HUES64 (cell line): Measurements from ENCODE around the gene OR5C1.
"Not testable (repeated sequence)": the region's sequence is repeated elsewhere in the genome, so short reads cannot be mapped to it uniquely, and the experiment has no call there.

Experiments
- H3K27ac ChIP-seq: 2 replicates; pipeline ENCODE4 v1.7.0; 2013; ENCODE audit warnings: low read depth, low read length, inconsistent platforms
- H3K27me3 ChIP-seq: 2 replicates; pipeline ENCODE4 v1.6.1; 2013; ENCODE audit warnings: mild to moderate bottlenecking, low read length; ENCODE audit not compliant: insufficient read depth
- H3K36me3 ChIP-seq: 2 replicates; pipeline ENCODE4 v1.6.1; 2013; ENCODE audit warnings: mild to moderate bottlenecking, low read length; ENCODE audit not compliant: insufficient read depth
- H3K4me1 ChIP-seq: 2 replicates; pipeline ENCODE4 v1.6.1; 2013; ENCODE audit warnings: mild to moderate bottlenecking, low read length, moderate library complexity; ENCODE audit not compliant: insufficient read depth
- H3K4me3 ChIP-seq: 2 replicates; pipeline ENCODE4 v1.5.1; 2013; ENCODE audit warnings: mild to moderate bottlenecking, low read length, moderate library complexity
- H3K9ac ChIP-seq: 2 replicates; pipeline ENCODE4 v1.6.1; 2013; ENCODE audit warnings: mild to moderate bottlenecking, low read depth, low read length
- H3K9me3 ChIP-seq: 2 replicates; pipeline ENCODE4 v1.6.1; 2013; ENCODE audit warnings: low read depth, low read length; ENCODE audit not compliant: insufficient read depth
- WGBS: fragments of 150-250, 120-280 bp; methylation state at CpG from one replicate; pipeline ENCODE4 v1.1.7; 2013; ENCODE audit warnings: missing lambda C conversion rate; 5-methylcytosine and 5-hydroxymethylcytosine counted together

OR5C1 gene

GRCh38 chr9:122789256-122790046 lies 718 bp downstream of the OR5C1 start:
- H3K9me3 ChIP-seq = 0 out of 2 replicates have a peak, but pooled peaks cover 5% of the 10 kb centered on the region
- H3K27me3 ChIP-seq = no peaks in the 10 kb centered on the region
- no peak overlapping the region for H3K9ac ChIP-seq
- no peaks in the 10 kb centered on the region for H3K4me1 ChIP-seq
- H3K36me3 ChIP-seq = no peaks in the 10 kb centered on the region
- H3K27ac ChIP-seq = no peak overlapping the region
- 94% methylated on average over 28 of the region's 28 CpGs for WGBS
- H3K4me3 ChIP-seq = no peak overlapping the region

GRCh38 chr9:122791872-122792669 lies 3.3 kb downstream of the OR5C1 start:
- no peak overlapping the region for H3K4me3 ChIP-seq
- 0 out of 2 replicates have a peak, but pooled peaks cover 5% of the 10 kb centered on the region for H3K9me3 ChIP-seq
- no peaks in the 10 kb centered on the region for H3K4me1 ChIP-seq
- WGBS = 85% methylated on average over 3 of the region's 5 CpGs
- no peak overlapping the region for H3K9ac ChIP-seq
- no peaks in the 10 kb centered on the region for H3K27me3 ChIP-seq
- H3K36me3 ChIP-seq = no peaks in the 10 kb centered on the region
- no peak overlapping the region for H3K27ac ChIP-seq

GRCh38 chr9:122797316-122798063 lies 8.8 kb downstream of the OR5C1 start:
- H3K9ac ChIP-seq = no peak overlapping the region
- 86% methylated on average over 6 of the region's 6 CpGs for WGBS
- H3K4me3 ChIP-seq = no peak overlapping the region
- H3K27ac ChIP-seq = no peak overlapping the region
- no peaks in the 10 kb centered on the region for H3K27me3 ChIP-seq
- H3K36me3 ChIP-seq = no peaks in the 10 kb centered on the region
- 0 out of 2 replicates have a peak, but pooled peaks cover 5% of the 10 kb centered on the region for H3K9me3 ChIP-seq
- no peaks in the 10 kb centered on the region for H3K4me1 ChIP-seq

- Histone ChIP-seq H3K4me3 (no peak within 1 kb of the TSS), H3K27ac (no peak within 1 kb of the TSS), H3K9ac (no peak within 1 kb of the TSS), H3K9me3 (no peaks in the 10 kb centered on the region), H3K36me3 (no peaks in the 10 kb centered on the region), H3K27me3 (no peaks in the 10 kb centered on the region), H3K4me1 (no peaks in the 10 kb centered on the region)
- whole genome bisulfite sequencing = 93% methylated on average over 30 of the region's 30 CpGs
Measured at GRCh38 chr9:122800066-122801060, 11.6 kb downstream of the OR5C1 start, which contains the start of gene OR1K1. Gene OR1K1 (plus strand): TSS chr9:122800123. CDS start chr9:122800123, 0 bp downstream.

GRCh38 chr9:122806661-122807060 lies 17.9 kb downstream of the OR5C1 start:
- H3K9ac ChIP-seq = no peak overlapping the region
- WGBS = 91% methylated on average over 4 of the region's 4 CpGs
- no peak overlapping the region for H3K27ac ChIP-seq

GRCh38 chr9:122807271-122807900 lies 18.7 kb downstream of the OR5C1 start:
- Histone ChIP-seq H3K4me3 (no peak overlapping the region), H3K27ac (no peak overlapping the region), H3K4me1 (0 out of 2 replicates have a peak, but pooled peaks cover 7% of the 10 kb centered on the region), H3K9me3 (no peaks in the 10 kb centered on the region), H3K9ac (no peak overlapping the region), H3K27me3 (no peaks in the 10 kb centered on the region), H3K36me3 (no peaks in the 10 kb centered on the region)
- 85% methylated on average over 1 of the region's 1 CpG for WGBS

More at GRCh38 chr9:122806661-122807060, 17.9 kb downstream of the OR5C1 start:
- H3K27me3 ChIP-seq = no peaks in the 10 kb centered on the region
- 0 out of 2 replicates have a peak, but pooled peaks cover 7% of the 10 kb centered on the region for H3K4me1 ChIP-seq
- H3K36me3 ChIP-seq = no peaks in the 10 kb centered on the region
- H3K9me3 ChIP-seq = no peaks in the 10 kb centered on the region
- H3K4me3 ChIP-seq = no peak overlapping the region

GRCh38 chr9:122808141-122808540 lies 19.4 kb downstream of the OR5C1 start:
- Histone ChIP-seq H3K9me3 (no peaks in the 10 kb centered on the region), H3K9ac (no peak overlapping the region), H3K27me3 (no peaks in the 10 kb centered on the region), H3K36me3 (no peaks in the 10 kb centered on the region), H3K27ac (no peak overlapping the region), H3K4me1 (0 out of 2 replicates have a peak, but pooled peaks cover 7% of the 10 kb centered on the region), H3K4me3 (no peak overlapping the region)
- WGBS = over 99% methylated on average over 3 of the region's 3 CpGs

GRCh38 chr9:122809261-122809660 lies 20.5 kb downstream of the OR5C1 start:
- not testable (repeated sequence) for H3K27ac ChIP-seq, H3K4me1 ChIP-seq, H3K36me3 ChIP-seq, H3K4me3 ChIP-seq, H3K9me3 ChIP-seq, H3K27me3 ChIP-seq, H3K9ac ChIP-seq
- 91% methylated on average over 7 of the region's 7 CpGs for WGBS

- H3K36me3 ChIP-seq = no peaks in the 10 kb centered on the region; the same call in 1 of the 2 replicates
- H3K4me3 ChIP-seq = no peak overlapping the region
- no peak overlapping the region for H3K9ac ChIP-seq
- H3K27ac ChIP-seq = no peak overlapping the region
- WGBS = 9% methylated on average over 8 of the region's 8 CpGs
- no peaks in the 10 kb centered on the region for H3K27me3 ChIP-seq
- H3K4me1 ChIP-seq = 0 out of 2 replicates have a peak, but pooled peaks cover 7% of the 10 kb centered on the region
- no peaks in the 10 kb centered on the region for H3K9me3 ChIP-seq
Measured at GRCh38 chr9:122810306-122810946, 21.7 kb downstream of the OR5C1 start.
